Skin epidermis (tissue), 12 donors: ENCODE results near the gene SCUBE3.

Source experiments
- H3K27ac ChIP-seq, 21 experiments: fragments of 200-600 bp; sonication (generic) in 11 of 21; one replicate each; pipeline ENCODE4 v1.5.0; 2020; ENCODE audit warnings: mild to moderate bottlenecking in 3 of 21, inconsistent platforms in 2 of 21, moderate library complexity in 2 of 21
- H3K4me3 ChIP-seq, 7 experiments: fragments of 200-600 bp; sonication (generic) in 2 of 7; one replicate each; pipeline ENCODE4 v1.5.0; 2020; ENCODE audit warnings: inconsistent platforms in 2 of 7, mild to moderate bottlenecking in 2 of 7, moderate library complexity in 1 of 7

The SCUBE3 gene

GRCh38 chr6:35179901-35180535 is 33.7 kb upstream of the SCUBE3 start:
- Histone ChIP-seq H3K27ac (no peak overlapping the region), H3K4me3 (no peak overlapping the region)

GRCh38 chr6:35181308-35181932 is 32.3 kb upstream of the SCUBE3 start:
- no peak overlapping the region for H3K4me3 ChIP-seq

GRCh38 chr6:35181933-35182612 is 31.7 kb upstream of the SCUBE3 start:
- Histone ChIP-seq H3K4me3 (peak overlapping the region in 2 of 7 experiments; percentile 15 to 27), H3K27ac (peak overlapping the region in 5 of 21 experiments; percentile 2 to 61 (median 38))

More at GRCh38 chr6:35181308-35181932, 32.3 kb upstream of the SCUBE3 start:
- H3K27ac ChIP-seq, result peak overlapping the region in 5 of 21 experiments; percentile 2 to 59 (median 27)

GRCh38 chr6:35183281-35183680 is 30.5 kb upstream of the SCUBE3 start:
- Histone ChIP-seq H3K27ac (no peak overlapping the region), H3K4me3 (no peak overlapping the region)

- no peak overlapping the region for H3K27ac ChIP-seq
- H3K4me3 ChIP-seq, result no peak overlapping the region
Observed at GRCh38 chr6:35183935-35184334, 29.8 kb upstream of the SCUBE3 start.

GRCh38 chr6:35184580-35185301 is 29.0 kb upstream of the SCUBE3 start:
- Histone ChIP-seq H3K27ac (no peak overlapping the region), H3K4me3 (no peak overlapping the region)

GRCh38 chr6:35185302-35185681 is 28.5 kb upstream of the SCUBE3 start:
- H3K4me3 ChIP-seq, result no peak overlapping the region
- H3K27ac ChIP-seq, result no peak overlapping the region

- Histone ChIP-seq H3K27ac (no peak overlapping the region), H3K4me3 (no peak overlapping the region)
Observed at GRCh38 chr6:35185971-35186370, 27.8 kb upstream of the SCUBE3 start.

GRCh38 chr6:35186571-35186970 is 27.2 kb upstream of the SCUBE3 start:
- H3K27ac ChIP-seq, result no peak overlapping the region
- no peak overlapping the region for H3K4me3 ChIP-seq

GRCh38 chr6:35188886-35189285 is 24.9 kb upstream of the SCUBE3 start:
- Histone ChIP-seq H3K4me3 (no peak overlapping the region), H3K27ac (no peak overlapping the region)

GRCh38 chr6:35190306-35190705 is 23.4 kb upstream of the SCUBE3 start:
- no peak overlapping the region for H3K4me3 ChIP-seq
- no peak overlapping the region for H3K27ac ChIP-seq

- no peak overlapping the region for H3K27ac ChIP-seq
- no peak overlapping the region for H3K4me3 ChIP-seq
Observed at GRCh38 chr6:35191889-35192288, 21.9 kb upstream of the SCUBE3 start.

GRCh38 chr6:35192301-35192860 is 21.4 kb upstream of the SCUBE3 start:
- Histone ChIP-seq H3K27ac (no peak overlapping the region), H3K4me3 (no peak overlapping the region)

- H3K4me3 ChIP-seq, result no peak overlapping the region
- no peak overlapping the region for H3K27ac ChIP-seq
Observed at GRCh38 chr6:35194390-35194789, 19.4 kb upstream of the SCUBE3 start.

GRCh38 chr6:35195120-35195780 is 18.5 kb upstream of the SCUBE3 start:
- no peak overlapping the region for H3K4me3 ChIP-seq
- H3K27ac ChIP-seq, result no peak overlapping the region

- H3K27ac ChIP-seq, result no peak overlapping the region
- no peak overlapping the region for H3K4me3 ChIP-seq
Observed at GRCh38 chr6:35197196-35197595, 16.6 kb upstream of the SCUBE3 start.

- Histone ChIP-seq H3K27ac (no peak overlapping the region), H3K4me3 (no peak overlapping the region)
Observed at GRCh38 chr6:35199866-35200265, 13.9 kb upstream of the SCUBE3 start.

GRCh38 chr6:35202066-35202546 is 11.7 kb upstream of the SCUBE3 start:
- H3K27ac ChIP-seq, result no peak overlapping the region
- H3K4me3 ChIP-seq, result no peak overlapping the region

- Histone ChIP-seq H3K27ac (no peak overlapping the region), H3K4me3 (no peak overlapping the region)
Observed at GRCh38 chr6:35203152-35203670, 10.5 kb upstream of the SCUBE3 start.
